Stimulated activated CD4-positive, alpha-beta T cell treated with anti-CD3 and anti-CD28 coated beads, Interleukin-1b, Interleukin-23, amount 100 ng/mL, for 1 hour (primary cell): Measurements from ENCODE around the gene APEH.
"Not testable (repeated sequence)": the region's sequence is repeated elsewhere in the genome, so short reads cannot be mapped to it uniquely, and the experiment has no call there.

Experiments used
- DNase-seq, 2 donors: peaks; one replicate each; pipeline ENCODE4 v3.0.0-alpha.2; 2020; ENCODE audit warnings: low read depth in 2 of 2

Gene APEH

GRCh38 chr3:49689908-49690624 is 15.9 kb downstream of the APEH start:
- not testable (repeated sequence) for DNase-seq

GRCh38 chr3:49690856-49691255 is 16.7 kb downstream of the APEH start:
- DNase-seq: not testable (repeated sequence)

DNA sequence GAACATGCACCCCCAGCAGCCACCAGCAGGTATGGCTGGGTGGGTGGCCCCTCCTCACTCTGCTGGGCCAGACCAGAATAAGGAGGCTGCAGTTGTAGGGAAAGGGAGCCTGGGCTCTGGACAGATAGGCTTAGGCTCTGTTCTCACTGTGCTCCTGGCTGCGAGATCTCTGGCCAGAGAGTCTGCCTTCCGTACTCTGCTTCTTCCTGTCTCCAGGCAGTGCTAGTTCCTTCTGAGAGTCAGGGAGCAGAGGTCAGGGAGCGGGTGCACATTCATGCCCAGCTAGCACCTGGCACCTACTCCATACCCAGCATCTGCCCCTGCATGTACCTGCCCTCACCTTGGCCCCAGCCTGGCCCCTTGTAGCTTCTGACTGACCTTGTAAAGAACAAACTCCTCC is 17.3 kb downstream of the APEH start:
- not testable (repeated sequence) for DNase-seq

DNA sequence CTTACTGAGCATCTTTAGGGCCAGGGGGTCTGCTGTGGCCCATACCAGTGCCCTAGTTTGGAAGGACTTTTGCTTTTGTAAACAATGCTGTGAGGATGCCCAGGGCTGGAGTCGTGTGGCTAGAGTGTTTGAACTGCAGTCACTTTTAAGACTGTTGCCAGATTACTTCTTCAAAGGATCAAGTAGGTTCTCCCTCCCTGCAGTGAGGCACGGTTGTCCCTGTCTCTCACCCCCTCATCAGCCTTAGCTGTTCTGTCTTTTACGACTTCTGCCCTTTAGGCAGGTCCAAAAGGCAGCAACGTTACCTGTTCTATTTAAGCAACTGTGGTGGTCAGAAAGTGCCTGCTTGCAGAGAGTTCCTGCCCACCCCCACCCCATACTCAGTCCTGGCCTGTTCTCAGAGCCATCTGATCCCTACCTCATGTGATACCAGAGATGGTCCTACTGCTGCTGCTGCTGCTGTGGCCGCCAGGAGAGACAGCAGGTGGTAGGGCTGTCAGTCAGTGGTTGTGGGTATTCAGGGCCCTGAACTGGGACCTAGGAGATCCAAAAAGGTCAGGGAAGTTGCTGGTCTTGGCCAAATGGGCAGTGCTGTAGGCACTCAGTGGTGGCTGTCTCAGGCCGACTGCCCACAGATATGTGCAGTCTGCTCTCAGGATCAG is 20.4 kb downstream of the APEH start:
- not testable (repeated sequence) for DNase-seq

- not testable (repeated sequence) for DNase-seq
These were observed 21.3 kb downstream of the APEH start for GRCh38 chr3:49695350-49696015.

- no peak for DNase-seq
These were observed 25.3 kb downstream of the APEH start for GRCh38 chr3:49699281-49699979.

GRCh38 chr3:49700014-49700413 is 25.9 kb downstream of the APEH start:
- DNase-seq: no peak

GRCh38 chr3:49700453-49701128 is 26.4 kb downstream of the APEH start:
- no peak for DNase-seq

DNA sequence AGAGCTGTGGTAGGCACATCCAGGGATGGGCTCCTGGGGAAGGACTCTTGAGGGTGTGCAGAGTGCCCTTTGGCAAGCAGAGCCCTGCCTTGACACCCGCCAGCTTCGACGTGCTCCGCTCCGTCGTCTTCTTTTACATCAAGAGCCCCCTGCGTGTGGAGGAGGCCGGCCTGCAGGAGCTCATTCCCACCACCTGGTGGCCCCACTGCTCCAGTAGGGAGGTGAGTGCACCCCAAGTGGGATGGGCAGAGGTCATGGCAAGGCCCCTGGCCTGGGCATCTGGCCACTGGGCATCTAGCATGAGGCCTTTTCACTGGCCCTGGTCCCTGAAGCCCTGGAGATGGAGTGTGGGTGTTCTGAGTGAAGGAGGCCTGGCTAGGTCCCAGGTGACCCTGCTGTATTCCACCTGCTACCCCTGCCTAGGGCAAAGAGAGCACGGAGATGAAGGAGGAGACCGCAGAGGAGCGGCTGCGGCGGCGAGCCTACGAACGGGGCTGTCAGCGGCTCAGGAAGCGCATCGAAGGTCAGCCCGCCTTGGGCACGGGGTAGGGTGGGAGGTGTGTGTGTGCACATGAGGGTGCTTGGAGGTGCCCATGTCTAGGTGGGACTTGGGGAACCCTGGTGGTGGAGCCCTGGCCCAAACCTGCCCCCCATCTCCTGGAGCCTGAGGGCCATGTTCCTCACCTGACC is 27.4 kb downstream of the APEH start:
- no peak for DNase-seq

- DNase-seq: no peak
These were observed 28.5 kb downstream of the APEH start for GRCh38 chr3:49702672-49703071.

- DNase-seq: peak in 1 of 2 donors; percentile 31
These were observed 29.3 kb downstream of the APEH start for GRCh38 chr3:49703443-49703927.

- no peak for DNase-seq
These were observed 29.8 kb downstream of the APEH start for GRCh38 chr3:49703956-49704355.

GRCh38 chr3:49704629-49705028 is 30.5 kb downstream of the APEH start:
- DNase-seq: no peak

DNA sequence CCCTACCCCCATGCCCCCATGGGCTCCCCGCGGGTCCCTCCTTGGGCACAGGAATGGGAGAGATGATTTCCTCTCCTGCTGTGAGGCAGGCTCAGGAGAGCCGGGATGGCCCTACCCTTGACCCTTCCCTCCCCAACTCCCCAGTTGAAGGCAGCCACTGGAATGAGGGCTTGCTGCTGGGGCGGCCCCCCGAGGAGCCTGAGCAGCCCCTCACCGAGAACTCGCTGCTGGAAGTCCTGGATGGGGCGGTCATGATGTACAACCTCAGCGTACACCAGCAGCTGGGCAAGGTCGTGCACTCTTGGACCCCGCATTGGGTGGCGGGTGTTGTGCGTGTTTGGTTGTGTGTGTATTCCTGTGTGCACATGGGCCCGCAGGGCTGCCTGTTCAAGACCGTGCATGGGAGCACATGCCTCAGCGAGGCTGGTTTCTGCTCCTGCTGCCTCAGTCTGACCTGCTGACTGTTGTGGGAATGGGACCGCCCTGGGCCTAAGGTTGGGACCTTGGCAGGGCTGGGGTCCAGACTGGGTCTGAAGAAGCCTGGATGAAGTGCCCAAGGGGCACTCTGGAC is 31.3 kb downstream of the APEH start:
- no peak for DNase-seq

DNA sequence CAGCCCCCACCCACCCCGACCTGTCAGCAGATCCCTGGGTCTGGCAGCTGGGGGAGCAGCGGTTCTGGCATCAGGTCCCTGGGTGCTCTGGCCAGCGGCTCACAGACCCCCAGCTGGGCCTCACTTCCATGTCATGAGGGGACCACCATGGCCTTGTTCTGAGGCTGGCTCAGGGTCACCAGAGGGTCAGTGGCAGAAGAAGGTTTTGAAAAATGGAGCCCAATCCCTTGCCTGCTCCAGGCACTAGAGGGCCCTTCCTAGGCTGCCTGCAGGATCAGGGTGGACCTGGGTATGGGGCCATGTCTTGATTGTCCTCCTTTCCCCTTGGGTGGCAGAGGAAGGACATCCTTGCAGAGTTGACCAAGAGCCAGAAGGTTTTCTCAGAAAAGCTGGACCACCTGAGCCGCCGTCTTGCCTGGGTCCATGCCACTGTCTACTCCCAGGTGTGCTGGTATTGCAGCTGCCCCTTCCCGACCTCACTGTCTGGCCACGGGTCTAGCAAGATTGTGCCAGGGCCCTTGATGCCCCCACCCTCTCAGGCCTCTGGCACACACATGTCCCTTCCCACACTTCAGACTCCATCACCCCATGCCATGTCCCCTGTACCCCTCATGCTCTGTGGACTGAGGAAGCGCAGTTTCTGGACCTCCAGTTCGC is 32.4 kb downstream of the APEH start:
- DNase-seq: no peak

DNA sequence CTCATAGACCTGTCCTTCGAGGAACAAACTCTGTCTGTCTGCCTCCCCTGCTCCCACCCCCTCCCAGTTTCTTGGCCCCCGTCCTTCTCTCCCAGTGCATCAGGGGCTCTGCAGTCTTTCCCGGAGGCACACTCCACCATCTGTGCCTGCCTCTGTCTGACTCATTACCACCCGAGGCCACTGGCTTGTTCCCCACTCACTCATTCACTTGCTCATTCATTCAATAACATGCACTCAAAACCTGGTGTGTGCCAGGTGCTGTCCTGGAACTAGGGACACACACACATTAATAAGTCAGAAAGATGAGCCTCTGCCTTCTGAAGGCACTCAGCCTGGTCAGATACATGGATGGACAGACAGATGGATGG is 32.9 kb downstream of the APEH start:
- DNase-seq: no peak

DNA sequence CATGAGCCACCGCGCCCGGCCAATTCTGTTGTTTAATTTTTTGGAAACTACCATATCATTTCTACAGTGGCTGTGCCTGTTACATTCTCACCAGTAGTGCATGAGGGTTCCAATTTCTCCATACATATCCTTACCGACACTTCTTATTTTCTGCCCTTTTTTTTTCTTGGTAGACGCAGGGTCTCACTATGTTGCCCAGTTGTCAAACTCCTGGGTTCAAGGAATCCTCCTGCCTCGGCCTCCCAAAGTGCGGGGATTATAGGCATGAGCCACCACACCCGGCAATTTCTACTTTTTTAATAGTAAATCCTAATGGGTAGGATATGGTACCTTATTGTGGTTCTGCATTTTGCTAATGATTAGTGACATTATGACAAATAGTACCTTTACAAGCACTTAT is 35.7 kb downstream of the APEH start:
- no peak for DNase-seq

GRCh38 chr3:49711489-49711888 is 37.3 kb downstream of the APEH start:
- no peak for DNase-seq

DNA sequence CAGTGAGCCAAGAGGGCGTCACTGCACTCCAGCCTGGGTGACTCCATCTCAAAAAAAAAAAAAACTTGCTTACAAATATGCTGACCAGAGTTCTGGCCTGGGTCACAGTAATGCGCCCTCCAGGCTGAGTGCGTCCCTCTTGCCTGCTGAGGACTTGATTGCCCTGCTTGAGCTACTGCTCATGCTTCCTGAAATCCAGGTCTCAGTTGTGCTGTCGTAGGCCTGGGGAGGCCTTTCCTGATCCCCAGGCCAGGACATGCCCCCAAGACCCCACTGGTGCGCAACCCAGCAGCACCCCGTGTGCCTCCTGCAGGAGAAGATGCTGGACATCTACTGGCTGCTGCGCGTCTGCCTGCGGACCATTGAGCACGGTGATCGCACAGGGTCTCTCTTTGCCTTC is 38.0 kb downstream of the APEH start:
- no peak for DNase-seq

- DNase-seq: no peak
These were observed 38.6 kb downstream of the APEH start for GRCh38 chr3:49712631-49713317.
